Measurements from ENCODE around the gene KRT33B.

The KRT33B gene

GRCh38 chr17:41322903-41323895 is 46.4 kb downstream of the KRT33B start:
- ChIA-PET CTCF (interaction anchor here (0.5 to 4.2 kb wide), 53 partner anchors 9 to 467 kb away, joined by 3 to 27 read pairs (median 4); partner anchors contain the start of genes KRTAP16-1, KRTAP29-1 and KRTAP4-6), POLR2A (interaction anchor here (1.2 kb wide), 1 partner anchor 366 kb away, joined by 3 read pairs; no protein-coding TSS in a partner anchor)
- no peak overlapping the region for H3K4me3 ChIP-seq (ENCODE audit: low read depth, low read length)
- no peaks in the 10 kb centered on the region for H3K4me1 ChIP-seq (ENCODE audit: control insufficient read depth, insufficient read depth, low read length)
- no peaks in the 10 kb centered on the region for H3K36me3 ChIP-seq (ENCODE audit: control insufficient read depth in 2 of 2, insufficient read depth in 1 of 2, low read length in 2 of 2)
- H3K9me3 ChIP-seq (ENCODE audit: control insufficient read depth, insufficient read depth, low read depth, low read length): no peaks in the 10 kb centered on the region
- H3K27ac ChIP-seq (ENCODE audit: extremely low read depth, low read depth, low read length): no peak overlapping the region
- TF ChIP-seq ZBTB48 (tag by site-specific recombination; IDR thresholded peaks at IDR 0.05) (peak; percentile 84), ZNF623 (tag by site-specific recombination; IDR thresholded peaks at IDR 0.05) (peak; percentile 56), ZNF645 (tag by site-specific recombination; IDR thresholded peaks at IDR 0.05) (no peak)

GRCh38 chr17:41322094-41322902 is 47.3 kb downstream of the KRT33B start:
- ChIA-PET POLR2A (interaction anchor here (1.2 kb wide), 1 partner anchor 367 kb away, joined by 3 read pairs; no protein-coding TSS in a partner anchor), CTCF (interaction anchor here (0.5 to 4.2 kb wide), 58 partner anchors 8 to 771 kb away, joined by 3 to 27 read pairs (median 4); partner anchors contain the start of genes KRTAP16-1, KRTAP29-1 and KRTAP4-6)
- H3K9me3 ChIP-seq (ENCODE audit: control insufficient read depth, insufficient read depth, low read depth, low read length): no peaks in the 10 kb centered on the region
- TF ChIP-seq ZNF121 (tag by site-specific recombination; IDR thresholded peaks at IDR 0.05) (peak; percentile 58; the same call in 1 of the 2 replicates), ZNF112 (tag by site-specific recombination; IDR thresholded peaks at IDR 0.05) (no peak), ZNF654 (tag by site-specific recombination; IDR thresholded peaks at IDR 0.05; ENCODE audit: low read depth) (peak; percentile 51)
- H3K36me3 ChIP-seq (ENCODE audit: control insufficient read depth in 2 of 2, insufficient read depth in 1 of 2, low read length in 2 of 2): no peaks in the 10 kb centered on the region
- no peak overlapping the region for H3K4me3 ChIP-seq (ENCODE audit: low read depth, low read length)
- H3K4me1 ChIP-seq (ENCODE audit: control insufficient read depth, insufficient read depth, low read length): no peaks in the 10 kb centered on the region
- H3K27ac ChIP-seq (ENCODE audit: extremely low read depth, low read depth, low read length): no peak overlapping the region

GRCh38 chr17:41318231-41318630 is 51.4 kb downstream of the KRT33B start:
- Histone ChIP-seq H3K36me3 (ENCODE audit: control insufficient read depth in 2 of 2, insufficient read depth in 1 of 2, low read length in 2 of 2) (no peaks in the 10 kb centered on the region), H3K4me3 (ENCODE audit: low read depth, low read length) (no peak overlapping the region), H3K27ac (ENCODE audit: extremely low read depth, low read depth, low read length) (no peak overlapping the region), H3K9me3 (ENCODE audit: control insufficient read depth, insufficient read depth, low read depth, low read length) (no peaks in the 10 kb centered on the region), H3K4me1 (ENCODE audit: control insufficient read depth, insufficient read depth, low read length) (no peaks in the 10 kb centered on the region)
- ChIA-PET CTCF (interaction anchor here (1.0 to 1.3 kb wide), 2 partner anchors 231 to 409 kb away, joined by 4 read pairs; no protein-coding TSS in a partner anchor), POLR2A (interaction anchor here (0.6 kb wide), 1 partner anchor 53 kb away, joined by 3 read pairs; no protein-coding TSS in a partner anchor)
- TF ChIP-seq ZEB2 (tag by site-specific recombination; IDR thresholded peaks at IDR 0.05): no peak
- no peak for TF ChIP-seq TCF7L2 (IDR thresholded peaks at IDR 0.05; ENCODE audit: borderline replicate concordance, low read depth, low read length)
- TF ChIP-seq ZNF175 (tag by site-specific recombination; IDR thresholded peaks at IDR 0.05): no peak
- no peak for TF ChIP-seq PRDM1 (tag by site-specific recombination; IDR thresholded peaks at IDR 0.05)
- no peak for TF ChIP-seq ELK4 (IDR thresholded peaks at IDR 0.05; ENCODE audit: borderline replicate concordance, low read depth, low read length)
- TF ChIP-seq ZNF521 (tag by site-specific recombination; IDR thresholded peaks at IDR 0.05): no peak
- TF ChIP-seq MYNN (tag by site-specific recombination; IDR thresholded peaks at IDR 0.05; ENCODE audit: borderline replicate concordance): no peak
- TF ChIP-seq PRDM4 (tag by site-specific recombination; IDR thresholded peaks at IDR 0.05): no peak
- TF ChIP-seq PRDM10 (tag by site-specific recombination; IDR thresholded peaks at IDR 0.05): no peak
- no peak for TF ChIP-seq ZNF335 (tag by site-specific recombination; conservative IDR thresholded peaks at IDR 0.05)
- no peak for TF ChIP-seq ZNF18 (tag by site-specific recombination; IDR thresholded peaks at IDR 0.05)
